ENCODE measurements around the gene AFDN.

Gene AFDN

GRCh38 chr6:167782698-167783517 lies 43.8 kb upstream of the AFDN start:
- no peak for TF ChIP-seq CTCF (conservative IDR thresholded peaks at IDR 0.05; ENCODE audit: control insufficient read depth, insufficient read depth, low read depth, low read length)
- H3K4me3 ChIP-seq (ENCODE audit: control insufficient read depth, low read depth, low read length): no peak overlapping the region
- DNase-seq (ENCODE audit: low read depth): no peak

GRCh38 chr6:167786853-167787675 lies 39.6 kb upstream of the AFDN start:
- no peak overlapping the region for H3K4me3 ChIP-seq (ENCODE audit: control insufficient read depth, low read depth, low read length)
- DNase-seq (ENCODE audit: low read depth): no peak
- no peak for TF ChIP-seq CTCF (conservative IDR thresholded peaks at IDR 0.05; ENCODE audit: control insufficient read depth, insufficient read depth, low read depth, low read length)

- no peak for TF ChIP-seq CTCF (conservative IDR thresholded peaks at IDR 0.05; ENCODE audit: control insufficient read depth, insufficient read depth, low read depth, low read length)
- no peak for DNase-seq (ENCODE audit: low read depth)
- H3K4me3 ChIP-seq (ENCODE audit: control insufficient read depth, low read depth, low read length): no peak overlapping the region
Observed at GRCh38 chr6:167787896-167788562, 38.7 kb upstream of the AFDN start.

- TF ChIP-seq CTCF (conservative IDR thresholded peaks at IDR 0.05; ENCODE audit: control insufficient read depth, insufficient read depth, low read depth, low read length): no peak
- no peak for DNase-seq (ENCODE audit: low read depth)
- H3K4me3 ChIP-seq (ENCODE audit: control insufficient read depth, low read depth, low read length): no peak overlapping the region
Observed at GRCh38 chr6:167788563-167788903, 38.2 kb upstream of the AFDN start.

DNA sequence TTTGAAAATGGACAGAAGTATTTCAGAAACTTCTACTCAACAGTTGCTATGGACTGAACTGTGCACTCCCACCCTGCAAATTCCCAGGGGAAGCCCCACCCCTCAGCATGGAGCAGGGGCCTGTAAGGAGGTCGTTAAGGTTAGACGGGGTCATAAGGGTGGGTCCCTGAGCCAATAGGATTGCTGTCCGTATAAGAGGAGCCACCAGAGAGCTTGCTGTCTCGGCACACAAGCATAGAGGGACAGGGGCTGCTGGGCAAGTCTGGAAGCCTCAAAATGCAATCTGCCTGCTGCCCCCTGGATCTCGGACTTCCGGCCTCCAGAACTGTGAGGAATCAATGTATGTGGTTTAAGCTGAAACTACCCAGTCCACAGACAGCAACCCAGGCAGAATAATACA lies 37.4 kb upstream of the AFDN start:
- no peak for TF ChIP-seq CTCF (conservative IDR thresholded peaks at IDR 0.05; ENCODE audit: control insufficient read depth, insufficient read depth, low read depth, low read length)
- DNase-seq (ENCODE audit: low read depth): no peak
- H3K4me3 ChIP-seq (ENCODE audit: control insufficient read depth, low read depth, low read length): no peak overlapping the region

DNA sequence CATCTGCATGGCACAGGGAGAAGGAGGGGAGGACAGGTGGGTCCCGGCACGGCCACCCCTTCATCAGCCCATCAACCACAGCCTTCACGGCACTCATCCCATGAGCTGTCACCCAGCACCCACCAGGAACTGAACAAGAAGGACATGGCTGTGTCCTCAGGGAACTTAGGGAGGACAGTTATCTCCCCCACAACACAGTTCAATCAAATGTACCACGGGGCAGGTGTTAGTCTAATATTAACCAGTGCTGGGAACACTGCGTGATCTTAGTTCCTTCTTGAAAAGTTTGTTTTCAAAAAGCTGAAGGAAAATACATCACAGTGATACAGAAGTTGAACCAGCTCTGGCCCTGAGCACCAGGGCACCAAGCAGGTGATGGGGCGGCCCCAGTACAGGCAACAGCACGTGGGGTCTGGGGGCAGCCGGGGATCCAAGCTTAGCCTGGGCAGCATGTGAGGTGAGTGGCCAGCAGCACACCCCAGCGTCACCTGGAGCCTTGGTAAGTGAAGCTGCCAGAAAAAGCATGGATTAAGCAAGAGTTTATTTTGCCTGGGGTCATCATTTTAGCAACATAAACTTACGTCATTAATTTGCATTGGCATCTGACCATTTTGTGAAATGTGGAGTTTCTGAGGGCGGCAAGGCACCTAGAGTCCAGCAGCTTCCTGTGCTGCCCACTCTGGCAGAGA lies 35.5 kb upstream of the AFDN start:
- DNase-seq (ENCODE audit: low read depth): no peak
- no peak for TF ChIP-seq CTCF (conservative IDR thresholded peaks at IDR 0.05; ENCODE audit: control insufficient read depth, insufficient read depth, low read depth, low read length)
- H3K4me3 ChIP-seq (ENCODE audit: control insufficient read depth, low read depth, low read length): no peak overlapping the region

Data from fibroblast of mammary gland (primary cell).